ENCODE measurements around the gene LAMB4. TPM values are rescaled to one million over a fixed set of nuclear protein-coding genes. Genes with fewer than 3 reads are reported as not detected.
A peak's percentile ranks its signal among the peaks of the same experiment; 100 is the strongest.

The LAMB4 gene
- total RNA-seq, 1 donor, result 0.45 TPM

- no peak for DNase-seq (ENCODE audit: low read depth)
- TF ChIP-seq, protein P1, sequence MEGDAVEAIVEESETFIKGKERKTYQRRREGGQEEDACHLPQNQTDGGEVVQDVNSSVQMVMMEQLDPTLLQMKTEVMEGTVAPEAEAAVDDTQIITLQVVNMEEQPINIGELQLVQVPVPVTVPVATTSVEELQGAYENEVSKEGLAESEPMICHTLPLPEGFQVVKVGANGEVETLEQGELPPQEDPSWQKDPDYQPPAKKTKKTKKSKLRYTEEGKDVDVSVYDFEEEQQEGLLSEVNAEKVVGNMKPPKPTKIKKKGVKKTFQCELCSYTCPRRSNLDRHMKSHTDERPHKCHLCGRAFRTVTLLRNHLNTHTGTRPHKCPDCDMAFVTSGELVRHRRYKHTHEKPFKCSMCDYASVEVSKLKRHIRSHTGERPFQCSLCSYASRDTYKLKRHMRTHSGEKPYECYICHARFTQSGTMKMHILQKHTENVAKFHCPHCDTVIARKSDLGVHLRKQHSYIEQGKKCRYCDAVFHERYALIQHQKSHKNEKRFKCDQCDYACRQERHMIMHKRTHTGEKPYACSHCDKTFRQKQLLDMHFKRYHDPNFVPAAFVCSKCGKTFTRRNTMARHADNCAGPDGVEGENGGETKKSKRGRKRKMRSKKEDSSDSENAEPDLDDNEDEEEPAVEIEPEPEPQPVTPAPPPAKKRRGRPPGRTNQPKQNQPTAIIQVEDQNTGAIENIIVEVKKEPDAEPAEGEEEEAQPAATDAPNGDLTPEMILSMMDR (IDR thresholded peaks at IDR 0.05; ENCODE audit: insufficient read depth, low read length), result no peak
- no peak overlapping the region for H3K4me3 ChIP-seq (ENCODE audit: low read depth, low read length)
These were observed 76.9 kb downstream of the LAMB4 start for GRCh38 chr7:108053250-108053649.

- DNase-seq (ENCODE audit: low read depth), result peak; percentile 46
- TF ChIP-seq, protein P1 (IDR thresholded peaks at IDR 0.05; ENCODE audit: insufficient read depth, low read length), result no peak
- H3K4me3 ChIP-seq (ENCODE audit: low read depth, low read length), result no peak overlapping the region
These were observed 78.7 kb downstream of the LAMB4 start for GRCh38 chr7:108051454-108051853.

DNA sequence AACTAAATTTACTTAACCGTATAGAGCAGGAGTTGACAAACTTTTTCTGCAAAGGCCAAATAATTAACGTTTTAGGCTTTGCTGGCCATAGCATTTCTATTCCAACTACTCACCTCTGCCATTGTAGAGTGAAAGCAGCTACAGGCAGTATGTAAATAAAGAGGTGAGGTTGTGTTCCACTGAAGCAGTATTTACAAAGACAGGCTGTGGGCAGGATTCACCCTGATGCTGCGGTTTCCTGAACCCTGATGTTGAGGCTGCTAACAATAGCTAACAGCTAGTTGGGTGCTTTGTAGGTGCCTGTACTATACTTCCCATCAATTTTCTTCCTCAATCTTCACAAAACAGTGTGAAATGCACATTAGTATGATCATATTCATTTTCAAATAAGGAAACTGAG lies 80.2 kb downstream of the LAMB4 start:
- DNase-seq (ENCODE audit: low read depth), result no peak
- TF ChIP-seq, protein P1 (IDR thresholded peaks at IDR 0.05; ENCODE audit: insufficient read depth, low read length), result no peak
- no peak overlapping the region for H3K4me3 ChIP-seq (ENCODE audit: low read depth, low read length)

DNA sequence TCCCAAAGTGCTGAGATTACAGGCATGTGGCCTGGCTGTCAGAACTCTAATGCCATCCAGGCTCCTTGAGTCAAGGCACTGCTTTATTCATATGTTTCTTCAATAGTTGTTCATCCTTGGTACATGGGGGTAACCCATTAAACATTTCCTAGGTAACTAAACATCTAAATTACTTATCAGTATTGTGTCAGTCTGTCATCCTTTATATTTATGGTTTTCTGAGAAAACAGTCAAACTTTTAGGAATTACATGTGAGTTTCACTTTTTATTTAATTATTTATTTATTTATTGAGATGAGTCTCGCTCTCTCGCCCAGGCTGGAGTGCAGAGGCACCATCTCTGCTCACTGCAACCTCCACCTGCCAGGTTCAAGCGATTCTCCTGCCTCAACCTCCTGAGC lies 81.7 kb downstream of the LAMB4 start:
- no peak for DNase-seq (ENCODE audit: low read depth)
- TF ChIP-seq, protein P1 (IDR thresholded peaks at IDR 0.05; ENCODE audit: insufficient read depth, low read length), result no peak
- no peak overlapping the region for H3K4me3 ChIP-seq (ENCODE audit: low read depth, low read length)

- DNase-seq (ENCODE audit: low read depth), result no peak
- TF ChIP-seq, protein P1 (IDR thresholded peaks at IDR 0.05; ENCODE audit: insufficient read depth, low read length), result no peak
- H3K4me3 ChIP-seq (ENCODE audit: low read depth, low read length), result no peak overlapping the region
These were observed 83.1 kb downstream of the LAMB4 start for GRCh38 chr7:108046952-108047506.

DNA sequence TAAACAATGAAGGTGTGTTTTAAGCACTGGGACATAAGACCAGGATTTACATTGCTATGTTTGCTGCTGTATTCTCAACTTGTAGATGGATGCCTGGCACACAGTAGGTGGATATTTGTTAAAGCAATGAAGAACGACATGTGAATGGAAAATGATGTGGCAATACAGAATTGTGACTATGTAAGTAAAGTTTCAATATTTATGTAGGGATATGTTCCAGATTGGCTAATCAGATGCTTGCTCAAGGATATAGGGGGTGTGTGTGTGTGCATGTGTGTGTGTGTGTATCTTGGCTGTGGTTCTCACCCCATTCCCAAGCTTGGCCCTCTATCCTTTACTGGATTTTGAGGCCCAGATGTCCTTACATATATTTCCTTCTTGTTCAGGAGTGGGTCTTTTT lies 84.5 kb downstream of the LAMB4 start:
- TF ChIP-seq, protein P1 (IDR thresholded peaks at IDR 0.05; ENCODE audit: insufficient read depth, low read length), result no peak
- DNase-seq (ENCODE audit: low read depth), result peak; percentile 91
- H3K4me3 ChIP-seq (ENCODE audit: low read depth, low read length), result no peak overlapping the region

GRCh38 chr7:108045154-108045553 lies 85.0 kb downstream of the LAMB4 start:
- DNase-seq (ENCODE audit: low read depth), result peak; percentile 96

More at GRCh38 chr7:108045154-108045553, 85.0 kb downstream of the LAMB4 start:
- no peak overlapping the region for H3K4me3 ChIP-seq (ENCODE audit: low read depth, low read length)
- TF ChIP-seq, protein P1 (IDR thresholded peaks at IDR 0.05; ENCODE audit: insufficient read depth, low read length), result no peak
